Measurements from ENCODE around the gene B3GNT5.

Gene B3GNT5

DNA sequence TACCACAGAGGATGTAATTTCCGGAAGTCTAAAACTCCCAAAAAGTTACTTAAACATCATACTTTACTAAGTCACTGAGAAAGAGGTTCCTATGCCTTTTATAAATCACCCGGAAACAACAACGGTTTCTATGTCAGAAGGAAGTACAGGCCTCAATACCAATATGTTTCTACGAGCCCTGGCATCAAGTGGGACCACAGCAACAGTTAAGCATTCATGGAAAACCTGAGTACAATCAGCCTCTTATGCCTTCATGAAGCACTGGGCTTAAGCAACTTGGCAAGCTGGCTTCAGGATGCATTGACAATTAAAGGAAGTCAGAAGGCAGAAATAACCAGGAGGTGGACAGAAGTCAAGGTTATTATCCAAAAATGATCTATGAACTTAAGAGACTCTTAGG lies 19.1 kb upstream of the B3GNT5 start:
- no peak overlapping the region for H3K27ac ChIP-seq

DNA sequence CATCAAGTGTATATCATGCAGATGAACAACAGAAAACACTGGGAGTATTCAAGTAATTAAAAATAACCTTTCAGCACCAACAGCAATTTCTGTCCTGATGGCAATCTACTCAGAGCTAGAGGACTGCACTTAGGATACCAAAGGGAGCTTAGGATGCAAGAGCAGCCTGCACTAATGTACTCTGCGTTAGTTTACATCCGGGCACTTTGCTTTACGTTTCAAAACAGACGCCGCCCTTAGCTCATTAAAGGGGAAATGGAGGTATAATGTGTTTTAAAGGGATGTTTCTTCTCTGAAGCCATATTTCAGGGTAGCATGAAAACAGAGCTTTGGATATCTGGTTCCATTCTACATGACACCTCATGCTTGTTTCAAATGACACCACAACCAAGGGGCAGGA lies 14.0 kb upstream of the B3GNT5 start:
- TF ChIP-seq, protein P1, sequence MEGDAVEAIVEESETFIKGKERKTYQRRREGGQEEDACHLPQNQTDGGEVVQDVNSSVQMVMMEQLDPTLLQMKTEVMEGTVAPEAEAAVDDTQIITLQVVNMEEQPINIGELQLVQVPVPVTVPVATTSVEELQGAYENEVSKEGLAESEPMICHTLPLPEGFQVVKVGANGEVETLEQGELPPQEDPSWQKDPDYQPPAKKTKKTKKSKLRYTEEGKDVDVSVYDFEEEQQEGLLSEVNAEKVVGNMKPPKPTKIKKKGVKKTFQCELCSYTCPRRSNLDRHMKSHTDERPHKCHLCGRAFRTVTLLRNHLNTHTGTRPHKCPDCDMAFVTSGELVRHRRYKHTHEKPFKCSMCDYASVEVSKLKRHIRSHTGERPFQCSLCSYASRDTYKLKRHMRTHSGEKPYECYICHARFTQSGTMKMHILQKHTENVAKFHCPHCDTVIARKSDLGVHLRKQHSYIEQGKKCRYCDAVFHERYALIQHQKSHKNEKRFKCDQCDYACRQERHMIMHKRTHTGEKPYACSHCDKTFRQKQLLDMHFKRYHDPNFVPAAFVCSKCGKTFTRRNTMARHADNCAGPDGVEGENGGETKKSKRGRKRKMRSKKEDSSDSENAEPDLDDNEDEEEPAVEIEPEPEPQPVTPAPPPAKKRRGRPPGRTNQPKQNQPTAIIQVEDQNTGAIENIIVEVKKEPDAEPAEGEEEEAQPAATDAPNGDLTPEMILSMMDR (conservative IDR thresholded peaks at IDR 0.05): no peak
- no peak overlapping the region for H3K27ac ChIP-seq

More for the DNA sequence above, 19.1 kb upstream of the B3GNT5 start:
- TF ChIP-seq, protein P1 (conservative IDR thresholded peaks at IDR 0.05): no peak

DNA sequence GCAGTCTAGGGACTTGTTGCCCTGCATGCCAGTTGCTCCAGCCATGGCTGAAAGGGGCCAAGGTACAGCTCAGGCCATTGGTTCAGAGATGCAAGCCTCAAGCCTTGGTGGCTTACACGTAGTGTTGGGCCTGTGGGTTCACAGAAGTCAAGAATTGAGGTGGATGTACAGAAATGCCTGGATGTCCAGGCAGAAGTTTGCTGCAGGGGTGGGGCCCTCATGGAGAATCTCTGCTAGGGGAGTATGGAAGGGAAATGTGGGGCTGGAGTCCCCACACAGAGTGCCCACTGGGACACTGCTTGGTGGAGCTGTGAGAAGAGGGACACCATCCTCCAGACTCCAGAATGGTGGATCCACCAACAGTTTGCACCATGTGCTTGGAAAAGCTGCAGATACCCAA lies 10.6 kb upstream of the B3GNT5 start:
- no peak overlapping the region for H3K27ac ChIP-seq
- TF ChIP-seq, protein P1 (conservative IDR thresholded peaks at IDR 0.05): no peak

DNA sequence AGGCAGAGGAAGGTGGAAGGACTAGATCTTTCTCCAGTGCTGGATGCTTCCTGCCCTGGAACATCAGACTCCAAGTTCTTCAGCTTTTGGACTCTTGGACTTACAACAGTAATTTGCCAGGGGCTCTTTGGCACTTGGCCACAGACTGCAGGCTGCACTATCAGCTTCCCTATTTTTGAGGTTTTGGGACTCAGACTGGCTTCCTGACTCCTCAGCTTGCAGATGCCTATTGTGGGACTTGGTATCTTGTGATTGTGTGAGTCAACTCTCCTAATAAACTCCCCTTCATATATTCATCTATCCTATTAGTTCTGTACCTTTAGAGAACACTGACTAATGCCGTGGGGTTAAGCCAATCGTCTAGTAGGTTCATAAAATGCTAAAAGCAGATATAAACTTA lies 8.8 kb upstream of the B3GNT5 start:
- TF ChIP-seq, protein P1 (conservative IDR thresholded peaks at IDR 0.05): no peak
- no peak overlapping the region for H3K27ac ChIP-seq

DNA sequence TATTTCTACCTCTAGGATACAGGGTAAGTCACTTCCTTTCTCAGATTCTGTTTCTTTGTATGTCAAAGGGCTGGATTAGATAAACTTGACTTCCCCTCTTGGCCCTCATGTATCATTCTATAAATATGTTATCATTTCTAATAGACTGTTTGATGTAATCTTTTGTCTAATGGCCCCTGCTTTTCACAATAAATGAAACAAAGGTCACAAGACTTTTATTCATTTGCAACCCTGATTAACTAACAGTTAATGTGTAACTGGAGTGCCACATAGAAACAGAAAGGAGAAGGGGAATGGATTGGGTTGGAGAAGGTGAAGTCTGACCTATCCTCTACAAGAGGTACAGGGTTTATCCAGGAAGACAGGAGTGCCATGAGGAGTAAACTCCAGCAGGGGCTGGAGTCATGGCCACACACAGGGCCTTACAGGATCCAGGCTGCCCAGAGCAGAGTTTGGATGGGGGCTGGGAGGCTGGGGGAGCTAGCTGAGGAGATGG lies 8.0 kb upstream of the B3GNT5 start:
- no peak overlapping the region for H3K27ac ChIP-seq
- TF ChIP-seq, protein P1 (conservative IDR thresholded peaks at IDR 0.05): no peak

DNA sequence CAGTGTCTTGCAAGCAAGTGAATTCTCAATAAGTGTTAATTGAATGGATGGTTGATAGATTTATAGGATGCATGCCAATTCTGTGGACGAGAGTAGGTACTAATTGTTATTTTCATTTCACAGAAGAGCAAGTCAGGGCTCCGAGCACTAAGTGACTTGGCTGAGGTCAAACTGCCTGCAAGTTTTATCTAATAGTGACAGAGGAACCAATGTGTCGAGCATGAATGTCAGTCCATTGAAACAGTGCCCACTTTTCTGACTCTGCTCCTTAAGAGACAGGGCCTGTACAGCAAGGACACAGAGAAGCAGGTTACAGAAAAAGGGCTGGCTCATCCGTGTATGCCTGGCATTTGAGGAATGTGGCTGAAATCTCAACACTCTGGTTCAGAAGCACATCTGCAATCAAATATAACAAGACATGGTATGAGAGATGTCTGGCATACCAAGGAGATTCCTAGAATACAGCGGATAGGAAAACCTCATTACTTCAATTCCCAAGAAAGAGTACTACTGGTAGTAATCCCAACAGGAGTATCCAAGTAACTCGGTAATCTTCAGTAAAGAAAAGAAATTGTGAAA lies 6.0 kb upstream of the B3GNT5 start:
- TF ChIP-seq, protein P1 (conservative IDR thresholded peaks at IDR 0.05): no peak
- H3K27ac ChIP-seq: no peak overlapping the region

DNA sequence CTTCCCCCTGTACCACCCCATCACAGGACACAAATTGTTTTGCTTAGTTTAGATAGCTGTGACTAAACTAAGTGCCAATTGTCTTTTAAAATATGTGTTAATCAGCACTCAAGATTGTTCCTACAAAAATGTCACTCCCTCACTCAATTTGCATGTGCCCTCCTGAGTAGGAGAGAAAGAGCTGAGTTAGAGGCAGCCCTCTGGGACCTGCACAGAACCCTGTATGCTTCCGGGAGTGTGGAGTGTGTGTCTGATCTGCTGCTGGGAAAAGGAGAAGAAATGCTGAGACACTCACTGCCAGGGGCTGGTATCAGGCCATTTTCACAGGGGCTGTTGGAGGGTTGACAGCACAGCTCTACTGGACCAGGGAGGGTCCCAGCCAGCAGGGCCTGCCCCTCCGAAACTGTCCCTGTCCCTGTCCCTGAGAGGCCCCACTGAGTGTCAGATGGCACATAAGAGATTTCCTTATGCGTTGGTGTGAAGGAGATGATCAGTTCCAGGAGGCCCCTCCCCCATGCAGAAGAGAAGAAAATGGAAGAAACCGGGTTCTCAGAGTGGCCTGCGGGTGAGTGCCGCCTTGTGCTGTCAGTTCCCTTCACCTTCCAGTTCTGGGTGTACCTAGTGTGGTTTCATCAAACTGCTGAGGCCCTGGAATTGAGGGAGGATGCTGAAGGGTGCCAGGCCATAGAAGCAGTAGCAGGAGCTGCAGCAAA lies 3.9 kb upstream of the B3GNT5 start:
- no peak overlapping the region for H3K27ac ChIP-seq
- TF ChIP-seq, protein P1 (conservative IDR thresholded peaks at IDR 0.05): no peak

All from VCaP (cell line).